Smooth muscle cell (in vitro differentiated cells): ENCODE results near the gene HOXA9. TPM values are rescaled to one million over a fixed set of nuclear protein-coding genes. Genes with fewer than 3 reads are reported as not detected.

ENCODE experiments used
- DNase-seq: peaks from one replicate; lab custom pipeline; 2025; ENCODE audit not compliant: unreplicated experiment; lab: John Stamatoyannopoulos, UW
- H2AFZ ChIP-seq: fragments of 200-600 bp; sonication (generic); 2 replicates; pipeline ENCODE4 v1.6.0; 2016; ENCODE audit warnings: antibody characterized with exemption, low read depth, mild to moderate bottlenecking
- H3F3A ChIP-seq: fragments of 200-600 bp; sonication (generic); 2 replicates; pipeline ENCODE4 v1.6.0; 2017; ENCODE audit warnings: antibody characterized with exemption, low read depth
- H3K27ac ChIP-seq: fragments of 200-600 bp; sonication (generic); 2 replicates; pipeline ENCODE4 v1.5.1; 2016; ENCODE audit warnings: low read depth, mild to moderate bottlenecking
- H3K27me3 ChIP-seq: fragments of 200-600 bp; sonication (generic); 2 replicates; pipeline ENCODE4 v1.6.1; 2016; ENCODE audit warnings: low read depth, mild to moderate bottlenecking
- H3K36me3 ChIP-seq: fragments of 200-600 bp; sonication (generic); 2 replicates; pipeline ENCODE4 v1.5.1; 2016; ENCODE audit warnings: low read depth
- H3K4me1 ChIP-seq: fragments of 200-600 bp; sonication (generic); 2 replicates; pipeline ENCODE4 v1.5.1; 2016; ENCODE audit warnings: low read depth
- H3K4me2 ChIP-seq: fragments of 200-600 bp; sonication (generic); 2 replicates; pipeline ENCODE4 v1.6.0; 2016; ENCODE audit warnings: mild to moderate bottlenecking
- H3K4me3 ChIP-seq: fragments of 200-600 bp; sonication (generic); 2 replicates; pipeline ENCODE4 v1.5.1; 2016; ENCODE audit warnings: mild to moderate bottlenecking
- H3K79me2 ChIP-seq: fragments of 200-600 bp; sonication (generic); 2 replicates; pipeline ENCODE4 v1.6.0; 2016; ENCODE audit warnings: low read depth, mild to moderate bottlenecking
- H3K9ac ChIP-seq: fragments of 200-600 bp; sonication (generic); 2 replicates; pipeline ENCODE4 v1.6.0; 2016; ENCODE audit warnings: low read depth
- H3K9me3 ChIP-seq: fragments of 200-600 bp; sonication (generic); replicated peaks from 2 replicates; pipeline ENCODE4 v1.5.1; 2016; ENCODE audit warnings: low read depth
- H4K20me1 ChIP-seq: fragments of 200-600 bp; sonication (generic); 2 replicates; pipeline ENCODE4 v1.6.0; 2016; ENCODE audit warnings: low read depth
- CTCF ChIP-seq: fragments of 200-600 bp; sonication (generic); IDR thresholded peaks from 2 replicates; pipeline ENCODE4 v1.5.1; 2017; ENCODE audit warnings: borderline replicate concordance, mild to moderate bottlenecking, antibody characterized with exemption; ENCODE audit not compliant: insufficient read depth, poor library complexity, severe bottlenecking
- WGBS: methylation state at CpG from one replicate; pipeline ENCODE4 v1.1.7; 2016; ENCODE audit warnings: low lambda C conversion rate; 5-methylcytosine and 5-hydroxymethylcytosine counted together
- polyA plus RNA-seq: library from polyadenylated mRNA; unstranded; fragments of >200 nt; fragmentation: Nextera tagmentation; extraction: Ambion mirVana; gene quantifications from 2 replicates; pipeline ENCODE4 v1.2.1, GENCODE V29; 2016
- total RNA-seq: library from RNA; depleted of rRNA; stranded (reverse); fragments of >200 nt; gene quantifications from 2 replicates; pipeline ENCODE4 v1.2.3, GENCODE V29; 2014

Gene HOXA9
- 22.9 and 35.8 TPM in 2 replicates for total RNA-seq
- 12.6 and 19.2 TPM in 2 replicates for polyA plus RNA-seq

GRCh38 chr7:27165089-27165995 is at the start of gene HOXA9:
Gene HOXA9, minus strand, starts transcription at chr7:27165537. Its CDS starts 80 bp downstream, at chr7:27165457.
- Histone ChIP-seq H2AFZ (peak within 1 kb of the TSS; percentile 76), H3K9ac (peak within 1 kb of the TSS; percentile 88), H4K20me1 (peaks cover 6% of the 10 kb centered on the region), H3K4me3 (peak within 1 kb of the TSS; percentile 67), H3K4me1 (peaks cover 2% of the 10 kb centered on the region), H3F3A (peaks cover 7% of the 10 kb centered on the region), H3K4me2 (peak within 1 kb of the TSS; percentile 89), H3K9me3 (no peaks in the 10 kb centered on the region), H3K79me2 (peaks cover 86% of the 10 kb centered on the region), H3K27ac (peak within 1 kb of the TSS; percentile 95), H3K27me3 (peaks cover 40% of the 10 kb centered on the region), H3K36me3 (no peaks in the 10 kb centered on the region)
- no peak for DNase-seq
- no peak for TF ChIP-seq CTCF
- WGBS: 17% methylated on average over 79 of the region's 82 CpGs

DNA sequence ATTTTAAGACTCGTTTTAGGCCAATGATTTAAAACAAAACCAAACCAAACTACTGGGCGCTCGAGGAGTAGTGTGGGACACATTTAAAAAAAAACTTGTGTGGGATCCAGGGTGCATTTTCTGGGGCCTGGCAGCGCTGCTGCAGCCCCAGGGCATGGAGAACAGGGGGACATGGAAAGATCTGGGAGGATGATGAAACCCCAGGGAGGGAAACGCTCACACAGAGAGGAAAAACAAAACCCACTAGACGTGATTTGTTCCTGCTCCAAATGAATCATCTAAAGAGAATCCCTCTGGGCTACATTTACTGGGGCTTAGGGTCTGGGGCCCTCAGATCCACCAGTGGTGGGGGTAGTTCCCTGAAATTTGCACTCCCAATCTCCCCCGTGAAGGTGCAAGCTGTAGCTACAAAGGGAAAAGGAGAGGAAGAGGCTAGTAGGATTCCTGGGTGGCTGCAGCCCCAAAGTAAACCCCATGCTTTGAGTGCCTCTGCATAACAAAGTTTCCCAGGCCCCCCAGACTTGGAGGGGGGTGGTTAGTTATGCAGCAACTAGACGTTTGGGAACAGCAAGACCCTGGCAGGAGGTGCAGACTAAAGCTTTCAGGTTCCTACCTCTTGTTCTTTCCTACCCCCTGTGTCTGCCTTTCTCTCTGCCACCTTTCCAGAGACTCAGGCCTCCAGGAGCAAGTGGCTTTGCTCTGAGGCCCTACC is 49.1 kb upstream of the HOXA9 start:
- H3K79me2 ChIP-seq: no peaks in the 10 kb centered on the region
- H3F3A ChIP-seq: peaks cover 4% of the 10 kb centered on the region
- H3K9me3 ChIP-seq: no peaks in the 10 kb centered on the region
- H3K4me3 ChIP-seq: no peak overlapping the region
- peaks cover 10% of the 10 kb centered on the region for H3K27me3 ChIP-seq
- TF ChIP-seq CTCF: no peak
- H3K36me3 ChIP-seq: no peaks in the 10 kb centered on the region
- peak overlapping the region; percentile 44 for H2AFZ ChIP-seq
- 25% methylated on average over 8 of the region's 8 CpGs for WGBS
- H3K4me1 ChIP-seq: peaks cover 15% of the 10 kb centered on the region
- DNase-seq: no peak
- H3K27ac ChIP-seq: no peak overlapping the region
- H3K4me2 ChIP-seq: peak overlapping the region; percentile 68
- no peak overlapping the region for H3K9ac ChIP-seq
- H4K20me1 ChIP-seq: no peaks in the 10 kb centered on the region

DNA sequence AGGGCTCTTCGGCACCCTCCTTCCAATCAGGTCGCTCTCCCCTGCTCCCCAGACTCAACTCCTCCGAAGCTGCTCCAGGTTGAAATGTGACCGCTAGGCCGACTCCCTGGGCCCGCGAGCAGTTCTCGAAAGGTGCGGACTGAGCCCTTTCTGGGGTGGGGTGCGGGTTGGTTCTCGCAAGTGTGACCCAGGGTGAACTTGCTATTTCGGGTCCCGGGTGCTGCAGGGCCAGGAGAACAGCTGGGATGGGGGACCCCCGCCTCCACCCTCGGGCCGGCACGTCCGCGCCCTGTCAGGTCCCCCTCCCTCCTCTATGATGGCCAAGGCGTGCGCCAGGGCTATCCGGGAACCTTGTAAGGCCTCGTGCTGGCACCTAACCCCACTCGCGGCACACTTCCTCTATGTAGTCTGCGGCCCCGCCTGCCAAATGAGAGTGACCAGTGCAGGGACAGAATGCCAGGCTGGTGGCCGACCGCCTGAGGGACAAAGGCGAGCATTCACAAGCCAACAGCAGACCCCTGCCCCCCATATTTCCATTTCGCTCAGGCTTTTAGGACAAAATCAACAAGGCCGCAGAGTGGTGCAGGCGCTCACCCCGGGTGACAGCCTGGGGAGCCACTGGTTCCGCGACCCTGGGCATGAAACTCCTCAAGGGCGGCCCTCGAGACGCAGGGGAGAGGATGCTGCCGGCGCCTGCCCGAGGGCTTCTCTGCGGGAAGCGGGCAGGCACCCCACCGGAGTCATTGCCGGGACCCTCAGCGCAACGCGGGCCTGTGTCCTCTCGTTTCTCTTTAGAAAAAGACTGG is 48.3 kb upstream of the HOXA9 start:
- no peaks in the 10 kb centered on the region for H3K9me3 ChIP-seq
- H3K4me2 ChIP-seq: peak overlapping the region; percentile 79
- H3K36me3 ChIP-seq: no peaks in the 10 kb centered on the region
- no peak for DNase-seq
- no peaks in the 10 kb centered on the region for H4K20me1 ChIP-seq
- 58% methylated on average over 37 of the region's 50 CpGs for WGBS
- peaks cover 10% of the 10 kb centered on the region for H3K27me3 ChIP-seq
- H3K27ac ChIP-seq: no peak overlapping the region
- H3K79me2 ChIP-seq: no peaks in the 10 kb centered on the region
- peaks cover 4% of the 10 kb centered on the region for H3F3A ChIP-seq
- peaks cover 15% of the 10 kb centered on the region for H3K4me1 ChIP-seq
- no peak overlapping the region for H3K9ac ChIP-seq
- TF ChIP-seq CTCF: no peak
- no peak overlapping the region for H3K4me3 ChIP-seq
- peak overlapping the region; percentile 96 for H2AFZ ChIP-seq
